Endothelial cell (in vitro differentiated cells): ENCODE data around the gene LUZP2. TPM values are rescaled to one million over a fixed set of nuclear protein-coding genes. Genes with fewer than 3 reads are reported as not detected.
"Not testable (repeated sequence)": the region's sequence is repeated elsewhere in the genome, so short reads cannot be mapped to it uniquely, and the experiment has no call there.

Experiments
- DNase-seq: peaks from one replicate; pipeline ENCODE4 v3.0.0; 2021; ENCODE audit warnings: low spot score
- H3K27ac Mint-ChIP-seq: one replicate; pipeline ENCODE4 v1.8.0; 2021; ENCODE audit warnings: mixed read lengths, inconsistent platforms; ENCODE audit not compliant: unreplicated experiment
- H3K27me3 Mint-ChIP-seq: one replicate; pipeline ENCODE4 v1.8.0; 2021; ENCODE audit warnings: mild to moderate bottlenecking, moderate library complexity, mixed read lengths, inconsistent platforms; ENCODE audit not compliant: unreplicated experiment
- H3K36me3 Mint-ChIP-seq: one replicate; pipeline ENCODE4 v1.8.0; 2021; ENCODE audit warnings: mild to moderate bottlenecking, low read depth, mixed read lengths, inconsistent platforms; ENCODE audit not compliant: unreplicated experiment
- H3K4me1 Mint-ChIP-seq: one replicate; pipeline ENCODE4 v1.8.0; 2021; ENCODE audit warnings: mild to moderate bottlenecking, mixed read lengths, inconsistent platforms; ENCODE audit not compliant: unreplicated experiment
- H3K4me3 Mint-ChIP-seq: one replicate; pipeline ENCODE4 v1.8.0; 2021; ENCODE audit warnings: mild to moderate bottlenecking, mixed read lengths, inconsistent platforms; ENCODE audit not compliant: unreplicated experiment
- H3K9me3 Mint-ChIP-seq: one replicate; pipeline ENCODE4 v1.8.0; 2021; ENCODE audit warnings: mixed read lengths, inconsistent platforms; ENCODE audit not compliant: unreplicated experiment
- CTCF ChIP-seq: fragments of 200-600 bp; sonication (generic); IDR thresholded peaks from one replicate; pipeline ENCODE4 v1.5.0; 2021; ENCODE audit warnings: antibody characterized with exemption; ENCODE audit not compliant: unreplicated experiment
- total RNA-seq: library from RNA; stranded (reverse); fragmentation: NEBNext Ultra II Directional; extraction: Animal tissue kit (Norgen Biotek cat#: 25700); gene quantifications from one replicate; pipeline ENCODE4 v1.2.1, GENCODE V29; 2021; ENCODE audit not compliant: unreplicated experiment

The LUZP2 gene
- total RNA-seq, 1 donor from 2014 or later: 0.10 TPM

GRCh38 chr11:24965748-24966147 lies 468.9 kb downstream of the LUZP2 start:
- H3K9me3 Mint-ChIP-seq: no peaks in the 10 kb centered on the region
- H3K4me1 Mint-ChIP-seq: no peaks in the 10 kb centered on the region
- TF ChIP-seq CTCF: no peak
- no peaks in the 10 kb centered on the region for H3K36me3 Mint-ChIP-seq
- H3K4me3 Mint-ChIP-seq: no peak overlapping the region
- H3K27ac Mint-ChIP-seq: no peak overlapping the region
- no peak for DNase-seq
- H3K27me3 Mint-ChIP-seq: peaks cover 1% of the 10 kb centered on the region

GRCh38 chr11:24993903-24994302 lies 497.1 kb downstream of the LUZP2 start:
- H3K9me3 Mint-ChIP-seq, H3K4me3 Mint-ChIP-seq, H3K36me3 Mint-ChIP-seq, DNase-seq, H3K4me1 Mint-ChIP-seq, H3K27ac Mint-ChIP-seq, H3K27me3 Mint-ChIP-seq: not testable (repeated sequence)

- H3K27me3 Mint-ChIP-seq, H3K36me3 Mint-ChIP-seq, DNase-seq, H3K4me1 Mint-ChIP-seq, H3K27ac Mint-ChIP-seq, H3K4me3 Mint-ChIP-seq, H3K9me3 Mint-ChIP-seq: not testable (repeated sequence)
Measured at GRCh38 chr11:24999929-25000328, 503.1 kb downstream of the LUZP2 start.

GRCh38 chr11:25037431-25037830 lies 540.6 kb downstream of the LUZP2 start:
- TF ChIP-seq CTCF: no peak
- H3K27me3 Mint-ChIP-seq: no peaks in the 10 kb centered on the region
- H3K4me3 Mint-ChIP-seq: no peak overlapping the region
- H3K36me3 Mint-ChIP-seq: no peaks in the 10 kb centered on the region
- no peaks in the 10 kb centered on the region for H3K4me1 Mint-ChIP-seq
- no peak for DNase-seq
- no peaks in the 10 kb centered on the region for H3K9me3 Mint-ChIP-seq
- H3K27ac Mint-ChIP-seq: no peak overlapping the region

- no peaks in the 10 kb centered on the region for H3K4me1 Mint-ChIP-seq
- no peak overlapping the region for H3K4me3 Mint-ChIP-seq
- no peak for DNase-seq
- no peak for TF ChIP-seq CTCF
- no peaks in the 10 kb centered on the region for H3K27me3 Mint-ChIP-seq
- H3K27ac Mint-ChIP-seq: no peak overlapping the region
- no peaks in the 10 kb centered on the region for H3K36me3 Mint-ChIP-seq
- no peaks in the 10 kb centered on the region for H3K9me3 Mint-ChIP-seq
Measured at GRCh38 chr11:25038131-25038530, 541.3 kb downstream of the LUZP2 start.

- no peak for DNase-seq
- Mint-ChIP-seq H3K27me3 (no peaks in the 10 kb centered on the region), H3K4me1 (no peaks in the 10 kb centered on the region), H3K36me3 (no peaks in the 10 kb centered on the region), H3K9me3 (no peaks in the 10 kb centered on the region), H3K27ac (no peak overlapping the region), H3K4me3 (no peak overlapping the region)
- no peak for TF ChIP-seq CTCF
Measured at GRCh38 chr11:25039165-25039564, 542.3 kb downstream of the LUZP2 start.
